Glomerular endothelial cell (primary cell): ENCODE measurements around the gene MYL9. TPM values are rescaled to one million over a fixed set of nuclear protein-coding genes. Genes with fewer than 3 reads are reported as not detected.
"Not testable (repeated sequence)": the region's sequence is repeated elsewhere in the genome, so short reads cannot be mapped to it uniquely, and the experiment has no call there.

Experiments
- DNase-seq: peaks from one replicate; pipeline ENCODE4 v3.0.0-alpha.2; 2011; ENCODE audit warnings: low read depth, low spot score; ENCODE audit errors: extremely low read depth
- total RNA-seq: library from RNA; depleted of rRNA; stranded (reverse); fragments of >200 nt; gene quantifications from 2 replicates; pipeline ENCODE4 v1.2.3, GENCODE V29; 2015

The MYL9 gene
- total RNA-seq, 1 donor from 2014 or later, result 91.8 TPM

DNA sequence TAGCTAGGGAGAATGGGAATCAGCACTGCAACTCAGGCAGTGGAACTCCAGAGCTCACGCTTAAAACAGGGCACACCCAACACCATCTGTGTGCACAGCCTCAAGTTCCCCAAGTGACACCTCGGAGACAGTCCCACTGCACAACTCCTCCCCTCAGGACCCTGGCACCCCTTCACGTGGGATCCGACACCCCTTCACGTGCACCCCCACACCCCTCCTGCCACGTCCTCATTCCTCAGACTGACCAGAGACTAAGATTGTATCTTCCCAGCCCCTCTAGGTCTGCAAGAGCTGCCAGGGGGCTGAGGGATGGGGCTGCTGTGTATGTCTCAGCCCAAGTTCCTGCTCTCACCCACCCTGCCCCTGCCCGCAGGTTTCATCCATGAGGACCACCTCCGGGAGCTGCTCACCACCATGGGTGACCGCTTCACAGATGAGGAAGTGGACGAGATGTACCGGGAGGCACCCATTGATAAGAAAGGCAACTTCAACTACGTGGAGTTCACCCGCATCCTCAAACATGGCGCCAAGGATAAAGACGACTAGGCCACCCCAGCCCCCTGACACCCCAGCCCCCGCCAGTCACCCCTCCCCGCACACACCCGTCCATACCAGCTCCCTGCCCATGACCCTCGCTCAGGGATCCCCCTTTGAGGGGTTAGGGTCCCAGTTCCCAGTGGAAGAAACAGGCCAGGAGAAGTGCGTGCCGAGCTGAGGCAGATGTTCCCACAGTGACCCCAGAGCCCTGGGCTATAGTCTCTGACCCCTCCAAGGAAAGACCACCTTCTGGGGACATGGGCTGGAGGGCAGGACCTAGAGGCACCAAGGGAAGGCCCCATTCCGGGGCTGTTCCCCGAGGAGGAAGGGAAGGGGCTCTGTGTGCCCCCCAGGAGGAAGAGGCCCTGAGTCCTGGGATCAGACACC, 7.6 kb downstream of the MYL9 start:
- DNase-seq, result no peak

DNA sequence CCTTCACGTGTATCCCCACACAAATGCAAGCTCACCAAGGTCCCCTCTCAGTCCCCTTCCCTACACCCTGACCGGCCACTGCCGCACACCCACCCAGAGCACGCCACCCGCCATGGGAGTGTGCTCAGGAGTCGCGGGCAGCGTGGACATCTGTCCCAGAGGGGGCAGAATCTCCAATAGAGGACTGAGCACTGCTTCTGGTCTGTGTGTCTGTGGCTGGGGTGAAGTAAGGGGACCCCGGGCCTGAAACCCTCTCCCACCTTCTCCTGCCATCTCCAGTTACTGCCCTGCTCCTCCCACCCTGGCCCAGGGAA, 8.3 kb downstream of the MYL9 start:
- no peak for DNase-seq

DNA sequence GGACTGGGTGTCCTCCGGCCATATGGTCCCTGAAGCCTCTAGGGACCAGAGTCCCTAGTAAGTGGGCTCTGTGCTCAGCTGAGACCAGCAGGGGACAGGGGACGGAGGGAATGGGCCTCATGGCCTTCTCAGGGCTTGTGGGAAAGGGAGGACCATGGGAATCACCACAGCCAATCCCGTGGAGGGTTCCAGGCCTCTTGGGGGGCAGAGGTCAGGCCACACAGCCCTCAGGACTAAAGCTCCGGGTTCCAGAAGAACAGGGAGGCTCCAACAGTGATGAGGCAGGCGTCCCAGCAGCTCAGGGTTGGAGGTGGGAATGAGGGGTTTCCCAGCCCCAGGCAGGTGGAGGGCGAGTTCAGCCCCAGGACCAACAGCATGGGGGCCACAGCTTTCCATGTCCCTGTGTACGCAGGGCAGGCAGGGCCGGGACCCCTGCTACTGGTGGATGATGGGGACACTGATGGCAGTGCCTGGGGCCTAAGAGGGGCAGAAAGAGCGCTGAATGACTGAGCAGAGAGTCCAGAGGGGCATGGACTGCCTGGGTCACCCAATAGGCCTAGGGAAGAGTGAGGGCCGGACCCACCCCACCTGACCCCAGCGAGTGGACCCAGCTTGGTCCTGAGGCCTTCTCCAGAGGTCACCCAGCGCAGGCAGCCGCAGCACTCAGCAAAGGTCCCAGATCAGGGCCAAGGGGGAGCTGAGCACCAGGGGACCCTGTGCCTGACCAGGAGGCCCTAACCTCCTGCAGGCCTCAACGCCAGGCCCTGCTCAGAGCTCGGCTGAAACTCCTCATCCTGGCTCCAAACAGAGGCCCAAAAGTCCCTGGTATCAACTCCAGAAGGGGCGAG, 8.8 kb downstream of the MYL9 start:
- no peak for DNase-seq

DNA sequence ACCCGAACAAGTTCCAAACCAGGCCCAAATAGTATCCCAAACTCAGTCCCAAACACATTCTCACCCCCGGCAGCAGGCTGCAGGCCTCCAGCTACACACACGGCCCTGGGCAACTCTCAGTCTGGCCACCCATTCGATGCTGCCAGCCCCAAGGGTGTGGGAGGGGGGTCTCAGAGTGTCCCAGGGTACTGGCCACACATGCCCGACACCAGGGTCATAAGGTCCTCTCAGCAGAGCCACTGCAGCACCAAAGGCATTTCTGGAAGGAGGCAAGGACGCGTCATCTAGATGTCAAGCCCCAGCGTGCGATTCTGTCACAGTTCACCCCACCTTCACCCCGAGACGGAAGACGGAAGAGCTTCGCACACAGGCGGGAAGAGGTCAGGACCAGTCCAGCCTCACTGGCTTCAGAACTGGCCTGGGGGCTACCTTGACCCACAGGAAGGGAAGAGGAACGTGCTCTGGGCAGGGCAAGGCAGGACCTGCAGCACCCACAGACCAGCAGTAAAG, 9.5 kb downstream of the MYL9 start:
- no peak for DNase-seq

DNA sequence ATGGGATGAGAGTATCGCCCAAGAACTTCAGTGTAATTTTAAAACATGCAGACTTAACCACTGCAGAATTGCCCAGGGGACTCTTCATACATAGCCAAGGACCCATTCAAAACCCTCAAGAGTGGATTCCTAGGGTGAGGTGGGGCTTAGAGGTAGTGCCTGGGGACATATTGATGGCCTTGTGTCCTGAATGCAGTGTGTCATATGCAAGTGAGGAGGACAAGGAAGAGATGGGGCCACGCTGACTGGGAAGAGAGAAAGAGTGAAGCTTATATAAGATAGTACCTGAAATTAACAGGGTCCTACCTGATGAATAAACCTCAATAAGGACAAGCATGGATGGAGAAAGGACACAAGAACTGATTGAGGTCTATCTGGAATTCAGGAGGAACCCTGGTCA, 13.9 kb downstream of the MYL9 start:
- DNase-seq, result no peak

DNA sequence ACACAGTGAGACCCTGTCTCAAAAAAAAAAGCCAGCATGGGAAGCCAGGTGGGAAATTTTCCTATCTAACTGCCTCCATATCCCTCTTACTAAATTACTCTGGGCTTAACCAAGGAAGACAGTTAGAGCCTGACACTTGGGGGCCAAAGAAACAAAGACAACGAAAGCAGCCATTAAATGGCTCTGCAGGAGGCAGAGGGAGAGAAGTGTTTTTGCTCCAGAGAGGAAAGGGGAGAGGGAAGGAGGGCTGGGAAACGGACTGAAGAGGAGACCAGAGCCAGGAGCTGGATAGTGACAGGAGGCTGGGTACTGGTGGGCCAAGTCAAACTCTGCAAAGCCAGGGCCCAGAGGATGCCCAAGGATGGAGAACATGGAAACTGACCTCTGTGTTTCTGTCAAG, 21.4 kb downstream of the MYL9 start:
- DNase-seq, result no peak

DNA sequence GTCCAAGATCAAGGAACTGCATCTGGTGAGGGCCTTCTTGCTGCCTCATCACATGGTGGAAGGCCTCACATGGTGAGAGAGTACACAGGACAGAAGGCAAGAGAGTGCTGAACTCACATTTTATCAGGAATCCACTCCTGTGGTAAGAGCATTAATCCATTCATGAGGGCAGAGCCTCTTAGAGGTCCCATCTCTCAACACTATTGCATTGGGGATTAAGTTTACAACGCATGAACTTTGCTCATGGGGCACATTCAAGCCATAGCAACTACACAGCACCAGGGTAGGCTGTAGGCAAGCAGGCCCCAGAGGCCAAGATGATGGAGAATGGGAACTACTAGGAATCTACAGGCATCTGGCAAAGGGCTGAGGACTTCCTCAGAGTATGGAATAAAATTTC, 22.1 kb downstream of the MYL9 start:
- DNase-seq, result no peak

DNA sequence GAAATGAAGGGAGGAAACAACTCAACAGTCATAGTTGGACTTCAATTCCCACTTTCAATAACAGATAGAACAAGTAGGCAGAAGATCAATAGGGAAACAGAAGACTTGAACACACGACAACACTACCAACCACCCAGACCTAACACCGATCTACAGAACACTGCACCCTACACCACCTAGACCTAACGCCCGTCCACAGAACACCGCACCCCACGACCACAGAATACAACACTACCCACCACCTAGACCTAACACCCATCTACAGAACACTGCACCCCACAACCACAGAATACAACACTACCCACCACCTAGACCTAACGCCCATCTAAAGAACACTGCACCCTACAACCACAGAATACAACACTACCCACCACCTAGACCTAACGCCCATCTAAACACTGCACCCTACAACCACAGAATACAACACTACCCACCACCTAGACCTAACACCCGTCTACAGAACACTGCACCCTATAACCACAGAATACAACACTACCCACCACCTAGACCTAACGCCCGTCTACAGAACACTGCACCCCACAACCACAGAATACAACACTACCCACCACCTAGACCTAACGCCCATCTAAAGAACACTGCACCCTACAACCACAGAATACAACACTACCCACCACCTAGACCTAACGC, 22.9 kb downstream of the MYL9 start:
- DNase-seq, result not testable (repeated sequence)

DNA sequence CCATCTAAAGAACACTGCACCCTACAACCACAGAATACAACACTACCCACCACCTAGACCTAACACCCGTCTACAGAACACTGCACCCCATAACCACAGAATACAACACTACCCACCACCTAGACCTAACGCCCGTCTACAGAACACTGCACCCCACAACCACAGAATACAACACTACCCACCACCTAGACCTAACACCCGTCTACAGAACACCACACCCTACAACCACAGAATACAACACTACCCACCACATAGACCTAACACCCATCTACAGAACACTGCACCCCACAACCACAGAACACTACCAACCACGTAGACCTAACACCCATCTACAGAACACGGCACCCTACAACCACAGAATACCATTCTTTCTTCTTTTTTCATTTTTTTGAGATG, 23.4 kb downstream of the MYL9 start:
- not testable (repeated sequence) for DNase-seq

DNA sequence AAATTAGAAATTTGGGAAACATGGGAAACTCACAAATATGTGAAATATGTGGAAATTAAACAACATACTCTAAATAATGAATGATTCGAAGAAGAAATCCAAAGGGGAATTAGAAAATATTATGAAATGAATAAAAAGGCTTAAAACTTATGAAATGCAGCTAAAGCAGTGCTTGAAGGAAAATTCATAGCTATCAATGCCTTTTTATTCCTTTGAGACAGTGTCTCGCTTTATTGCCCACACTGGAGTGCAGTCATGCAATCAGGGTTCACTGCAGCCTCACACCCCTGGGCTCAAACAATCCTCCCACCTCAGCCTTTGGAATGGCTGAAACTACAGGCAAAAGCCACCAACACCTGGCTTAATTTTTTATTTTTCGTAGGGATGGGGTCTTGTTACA, 24.2 kb downstream of the MYL9 start:
- no peak for DNase-seq

DNA sequence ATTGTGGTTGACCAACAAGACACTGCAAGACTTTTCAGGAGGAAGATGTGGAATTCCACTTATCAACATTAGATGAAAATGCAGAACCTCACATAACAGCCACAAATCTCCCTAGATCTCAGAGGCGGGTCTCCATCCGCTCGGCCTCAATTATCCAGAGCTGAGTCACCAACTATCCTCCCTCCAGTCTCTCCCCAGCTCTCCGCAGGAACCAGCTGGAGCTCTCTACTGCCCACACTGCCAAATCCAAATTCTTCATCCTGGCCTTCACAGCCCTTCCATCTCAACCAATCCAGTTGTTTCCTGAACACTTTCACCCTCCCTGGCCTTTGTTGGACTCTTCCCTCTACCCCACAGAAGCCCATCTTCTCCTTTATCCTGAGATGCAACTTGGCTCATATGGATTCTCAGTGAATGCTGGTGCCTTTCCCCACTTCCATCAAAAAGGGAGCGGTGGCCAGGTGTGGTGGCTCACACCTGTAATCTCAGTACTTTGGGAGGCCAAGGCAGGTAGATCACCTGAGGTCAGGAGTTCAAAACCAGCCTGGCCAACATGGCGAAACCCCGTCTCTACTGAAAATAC, 28.6 kb downstream of the MYL9 start:
- DNase-seq, result no peak

DNA sequence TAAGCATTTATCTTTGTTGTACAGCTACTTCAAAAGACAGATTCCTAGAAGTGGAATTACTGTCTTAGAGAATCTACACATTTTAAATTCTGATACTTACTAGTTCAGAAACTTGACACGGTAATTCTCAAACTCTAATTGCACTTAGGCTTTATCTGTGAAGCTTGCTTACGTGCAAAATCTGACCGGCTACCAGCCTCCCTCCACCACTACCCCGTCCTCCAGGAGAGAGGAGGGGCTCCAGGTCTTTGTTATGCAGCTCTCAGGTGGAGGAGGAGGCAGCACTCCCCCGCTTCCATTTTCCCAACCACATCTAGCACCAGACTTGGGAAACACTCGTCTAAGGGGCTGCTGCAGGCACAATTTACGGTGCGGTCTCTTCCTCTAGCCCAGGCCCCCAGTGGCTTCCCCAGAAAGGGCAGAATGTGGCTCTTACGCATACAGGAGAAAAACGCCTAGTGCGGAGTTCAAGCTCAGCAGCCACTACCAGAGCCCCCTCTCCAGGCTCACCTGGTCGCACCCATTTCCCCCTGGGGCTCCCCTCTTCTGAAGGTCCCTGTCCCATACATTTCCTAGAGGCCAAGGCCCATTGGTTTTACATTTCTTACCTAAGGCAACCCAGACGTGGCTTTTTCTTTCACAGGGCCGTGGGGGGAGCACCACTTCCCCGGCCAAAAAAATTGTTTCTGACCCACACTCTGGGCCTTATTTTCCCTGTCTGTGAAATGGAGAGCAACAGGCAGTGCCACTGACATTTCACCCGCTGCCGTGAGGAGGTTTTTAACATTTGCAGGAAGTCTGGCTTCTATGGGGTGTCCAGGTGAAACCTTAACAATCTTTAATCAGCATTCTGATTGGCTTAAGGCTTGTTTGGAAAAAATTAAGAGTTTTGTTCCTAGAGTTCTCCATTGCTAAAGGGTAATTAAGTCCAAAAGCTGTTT, 30.5 kb downstream of the MYL9 start:
- DNase-seq, result no peak

DNA sequence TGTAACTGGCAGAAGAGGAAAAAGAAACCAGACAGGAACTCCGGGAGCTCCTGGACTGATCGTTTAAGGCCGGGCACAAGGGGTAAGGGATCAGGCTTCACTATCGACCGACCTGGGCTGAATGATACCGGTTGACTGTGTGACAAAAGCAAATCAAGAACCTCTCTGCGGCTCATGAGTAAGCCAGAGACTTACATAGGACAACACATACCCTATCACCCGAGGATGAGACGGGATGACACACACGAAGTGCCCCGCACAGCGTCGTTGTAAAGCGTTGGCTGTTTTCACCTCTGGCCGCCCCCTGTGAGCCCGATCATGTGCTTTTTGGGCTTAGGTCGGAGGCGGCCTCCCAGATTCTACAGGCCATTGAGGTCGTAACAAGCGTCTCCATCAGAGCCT, 31.4 kb downstream of the MYL9 start:
- DNase-seq, result no peak

DNA sequence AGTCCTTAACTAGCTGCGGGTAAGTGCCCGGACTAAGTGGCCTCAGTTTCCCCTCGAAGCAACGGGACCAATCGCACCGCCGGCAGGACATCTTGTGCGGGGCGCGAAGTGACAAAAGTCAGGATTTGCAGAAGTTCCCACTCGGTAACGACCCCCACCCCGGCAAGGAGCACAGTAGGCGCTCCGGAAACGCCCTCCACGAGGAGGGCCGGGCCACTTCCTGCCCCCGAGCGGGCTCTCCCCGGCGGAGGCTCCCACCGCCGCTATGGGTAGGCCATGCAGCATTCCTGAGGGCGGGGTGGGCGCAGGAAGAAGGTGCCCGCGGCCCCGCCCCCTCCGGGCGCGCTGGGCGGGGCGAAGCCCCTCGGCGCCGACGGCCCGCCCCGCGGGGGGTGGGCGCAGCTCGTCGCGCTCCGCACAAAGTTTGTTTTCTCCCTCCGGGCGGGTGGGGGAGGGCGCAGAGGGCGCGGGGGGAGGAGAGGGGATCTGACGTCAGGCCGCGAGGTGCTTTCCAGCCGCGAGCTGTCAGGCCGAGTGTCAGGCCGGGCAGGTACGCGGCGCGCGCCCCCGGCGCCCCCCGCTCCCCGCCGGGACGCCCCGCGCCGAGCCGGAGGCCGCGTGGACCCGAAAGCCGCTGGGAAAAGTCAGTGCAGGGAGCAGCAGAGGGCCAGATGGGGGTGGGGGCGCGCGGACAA, 31.9 kb downstream of the MYL9 start, which contains the start of gene TGIF2:
TGIF2 (plus strand) TSS at position 495 of the 695 bp plus-strand sequence. CDS start 5,178 bp downstream, outside the sequence.
- no peak for DNase-seq

DNA sequence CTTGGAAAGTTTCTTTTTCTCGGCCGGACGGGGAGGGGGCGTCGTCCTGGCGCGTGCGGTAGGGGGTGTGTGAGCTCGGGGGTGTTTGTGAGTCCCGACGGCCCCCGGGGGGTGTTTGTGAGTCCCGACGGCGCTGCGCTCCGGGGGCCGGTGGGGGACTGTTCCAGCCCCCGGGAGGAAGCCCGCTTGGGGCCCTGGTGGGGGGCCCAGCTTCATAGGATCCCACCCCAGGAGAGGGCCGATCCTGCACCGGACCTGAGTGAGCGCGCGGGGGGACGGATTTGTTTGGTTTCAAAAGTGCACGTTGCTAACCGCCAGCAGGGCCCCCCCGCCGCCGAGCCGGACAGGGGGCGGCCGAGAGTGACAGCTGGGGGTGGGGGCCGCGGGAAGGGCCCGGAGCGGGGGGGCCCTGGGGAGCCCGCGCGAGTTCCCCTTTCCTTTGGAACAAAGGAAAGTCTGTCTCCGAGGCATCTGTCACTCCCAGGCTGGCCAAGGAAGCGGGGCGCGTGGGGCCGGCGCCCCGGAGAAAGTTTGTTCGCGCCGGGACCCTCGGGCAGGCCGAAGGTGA, 32.6 kb downstream of the MYL9 start:
- DNase-seq, result no peak

DNA sequence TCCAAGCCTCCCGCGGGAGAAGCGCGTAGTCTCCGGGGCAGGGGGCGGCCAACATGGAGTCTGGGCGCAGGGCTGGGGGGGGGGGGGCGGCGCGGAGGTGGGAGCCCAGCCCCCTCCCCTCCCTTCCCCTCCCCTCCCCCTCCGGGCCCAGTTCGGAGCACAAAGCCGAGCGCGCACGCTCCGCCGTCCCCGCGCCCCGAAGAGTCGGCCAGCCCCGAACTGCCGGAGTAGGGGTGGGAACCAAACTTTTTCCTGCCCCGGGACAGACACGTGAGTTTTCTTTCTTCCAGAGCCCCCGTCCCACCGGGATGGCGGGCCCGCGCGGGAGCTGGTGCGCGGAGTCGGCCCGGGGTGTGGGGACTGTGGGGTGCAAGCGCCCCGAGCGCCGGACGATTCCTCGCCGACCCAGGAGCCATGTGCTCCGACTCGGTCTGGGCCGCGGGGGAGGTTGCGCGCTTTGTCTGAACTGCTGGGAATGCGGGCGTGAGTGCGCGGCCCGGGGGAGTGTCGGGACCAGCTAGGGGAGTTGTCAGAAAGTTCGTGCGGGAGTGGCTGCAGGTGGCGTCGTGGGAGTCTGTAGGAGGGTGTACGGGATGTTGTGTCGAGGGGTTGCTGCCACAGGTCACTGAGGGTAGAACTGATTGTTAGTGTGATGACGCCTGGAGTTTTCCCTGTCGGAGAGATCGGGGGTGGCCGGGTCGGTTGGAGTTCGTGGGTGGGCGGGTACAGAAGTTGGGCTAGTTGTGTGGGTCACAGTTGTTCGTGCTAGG, 33.2 kb downstream of the MYL9 start:
- DNase-seq, result no peak

DNA sequence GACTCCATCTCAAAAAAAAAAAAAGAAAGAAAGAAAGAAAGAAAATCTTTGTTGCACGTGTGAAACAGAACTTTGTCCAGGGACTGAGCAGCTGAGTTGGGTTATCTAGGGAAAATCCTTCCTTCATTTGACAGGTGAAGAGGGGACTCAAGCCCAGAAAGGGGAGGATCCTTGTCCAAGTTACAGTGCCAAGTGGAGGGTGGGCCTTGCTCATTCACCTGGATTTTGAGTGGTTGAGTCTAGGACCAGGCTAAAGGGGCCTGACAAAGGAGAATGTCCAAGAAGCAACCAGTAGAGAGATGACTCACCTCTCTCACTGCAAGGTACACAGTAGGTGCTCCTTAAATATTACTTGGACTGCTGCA, 34.7 kb downstream of the MYL9 start:
- DNase-seq, result no peak
